H1 (cell line): ENCODE measurements around the gene C2orf42. TPM values are rescaled to one million over a fixed set of nuclear protein-coding genes. Genes with fewer than 3 reads are reported as not detected.

Experiments used
- CEBPB ChIP-seq: IDR thresholded peaks from 2 replicates; pipeline ENCODE4 v1.6.1; 2012; ENCODE audit warnings: low read depth, low read length
- CTBP2 ChIP-seq: IDR thresholded peaks from 2 replicates; pipeline ENCODE4 v1.7.0; 2011; ENCODE audit warnings: borderline replicate concordance, mild to moderate bottlenecking, moderate library complexity, mixed read lengths, low read length; ENCODE audit not compliant: insufficient read depth, insufficient read length
- NANOG ChIP-seq: IDR thresholded peaks from 2 replicates; pipeline ENCODE4 v1.6.1; 2011; ENCODE audit warnings: low read length, low read depth, mild to moderate bottlenecking, inconsistent platforms; ENCODE audit not compliant: insufficient read depth, poor library complexity, severe bottlenecking
- RAD21 ChIP-seq, 2 experiments: IDR thresholded peaks in 1 of 2; conservative IDR thresholded peaks in 1 of 2; 2 replicates each; pipeline ENCODE4 v1.6.1; 2011; ENCODE audit warnings: low read depth in 2 of 2, low read length in 2 of 2, improper control_type of control experiment in 1 of 2, inconsistent platforms in 1 of 2, mild to moderate bottlenecking in 1 of 2, moderate library complexity in 1 of 2
- RBBP5 ChIP-seq: IDR thresholded peaks from 2 replicates; pipeline ENCODE4 v1.7.1; 2012; ENCODE audit warnings: low read depth, mild to moderate bottlenecking, inconsistent platforms, low read length, moderate library complexity, borderline replicate concordance
- SIRT6 ChIP-seq: IDR thresholded peaks from one replicate; pipeline ENCODE4 v1.7.1; 2012; ENCODE audit warnings: low read length, inconsistent platforms
- SP1 ChIP-seq: IDR thresholded peaks from 2 replicates; pipeline ENCODE4 v1.6.1; 2011; ENCODE audit warnings: low read depth, low read length
- SP2 ChIP-seq: IDR thresholded peaks from 2 replicates; pipeline ENCODE4 v1.6.1; 2012; ENCODE audit warnings: mild to moderate bottlenecking, low read length, inconsistent platforms
- SRF ChIP-seq: IDR thresholded peaks from 2 replicates; pipeline ENCODE4 v1.6.1; 2011; ENCODE audit warnings: mild to moderate bottlenecking, low read depth, low read length, moderate library complexity
- TBP ChIP-seq: IDR thresholded peaks from 2 replicates; pipeline ENCODE4 v1.6.1; 2011; ENCODE audit warnings: low read depth, low read length, improper control_type of control experiment
- polyA plus RNA-seq, 7 experiments: library from polyadenylated mRNA; depleted of rRNA in 3 of 7; stranded (reverse) in 5 of 7; unstranded in 2 of 7; fragments of >200 nt in 5 of 7; fragments of 200-250 nt in 2 of 7; gene quantifications; 1 replicate in 5 of 7; 2 replicates in 1 of 7; 4 replicates in 1 of 7; pipeline versions ENCODE4 v1.2.1 to v1.2.3, GENCODE V29; 2011 to 2013; ENCODE audit warnings: missing spikeins in 2 of 7, mixed read lengths in 2 of 7
- total RNA-seq: library from RNA; stranded (reverse); fragmentation: NEBNext Ultra II Directional; extraction: Animal tissue kit (Norgen Biotek cat#: 25700); gene quantifications from 2 replicates; pipeline ENCODE4 v1.2.1, GENCODE V29; 2021
- TF ChIP-seq, protein P1 (sequence below): fragments of 300-600 bp; sonication (generic); IDR thresholded peaks from 2 replicates; pipeline ENCODE4 v1.7.1; 2012; ENCODE audit warnings: low read length, moderate library complexity, mild to moderate bottlenecking, inconsistent platforms; ENCODE audit not compliant: insufficient replicate concordance

C2orf42 gene
- total and polyA plus RNA-seq, 2 of the 8 experiments (the other 6 are each of a cell fraction or from before 2014, with no cell fraction given), result 3.9 to 10.7 TPM

DNA sequence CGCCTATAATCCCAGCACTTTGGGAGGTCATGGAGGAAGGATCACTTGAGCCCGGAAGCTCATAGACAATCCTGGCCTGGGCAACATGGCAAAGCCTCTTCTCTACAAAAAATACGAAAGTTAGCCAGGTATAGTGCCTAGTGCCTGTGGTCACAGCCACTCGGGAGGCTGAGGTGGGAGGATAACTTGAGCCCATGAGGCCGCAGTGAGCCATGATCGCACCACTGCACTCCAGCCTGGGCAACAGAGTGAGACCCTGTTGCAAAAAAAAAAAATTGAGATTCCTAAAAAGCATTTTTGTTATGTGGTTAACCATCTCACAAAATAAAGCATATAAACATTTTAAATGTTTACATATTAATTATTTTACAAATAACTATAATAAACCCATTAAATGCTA lies 89.6 kb downstream of the C2orf42 start (continued):
- TF ChIP-seq, protein P1, sequence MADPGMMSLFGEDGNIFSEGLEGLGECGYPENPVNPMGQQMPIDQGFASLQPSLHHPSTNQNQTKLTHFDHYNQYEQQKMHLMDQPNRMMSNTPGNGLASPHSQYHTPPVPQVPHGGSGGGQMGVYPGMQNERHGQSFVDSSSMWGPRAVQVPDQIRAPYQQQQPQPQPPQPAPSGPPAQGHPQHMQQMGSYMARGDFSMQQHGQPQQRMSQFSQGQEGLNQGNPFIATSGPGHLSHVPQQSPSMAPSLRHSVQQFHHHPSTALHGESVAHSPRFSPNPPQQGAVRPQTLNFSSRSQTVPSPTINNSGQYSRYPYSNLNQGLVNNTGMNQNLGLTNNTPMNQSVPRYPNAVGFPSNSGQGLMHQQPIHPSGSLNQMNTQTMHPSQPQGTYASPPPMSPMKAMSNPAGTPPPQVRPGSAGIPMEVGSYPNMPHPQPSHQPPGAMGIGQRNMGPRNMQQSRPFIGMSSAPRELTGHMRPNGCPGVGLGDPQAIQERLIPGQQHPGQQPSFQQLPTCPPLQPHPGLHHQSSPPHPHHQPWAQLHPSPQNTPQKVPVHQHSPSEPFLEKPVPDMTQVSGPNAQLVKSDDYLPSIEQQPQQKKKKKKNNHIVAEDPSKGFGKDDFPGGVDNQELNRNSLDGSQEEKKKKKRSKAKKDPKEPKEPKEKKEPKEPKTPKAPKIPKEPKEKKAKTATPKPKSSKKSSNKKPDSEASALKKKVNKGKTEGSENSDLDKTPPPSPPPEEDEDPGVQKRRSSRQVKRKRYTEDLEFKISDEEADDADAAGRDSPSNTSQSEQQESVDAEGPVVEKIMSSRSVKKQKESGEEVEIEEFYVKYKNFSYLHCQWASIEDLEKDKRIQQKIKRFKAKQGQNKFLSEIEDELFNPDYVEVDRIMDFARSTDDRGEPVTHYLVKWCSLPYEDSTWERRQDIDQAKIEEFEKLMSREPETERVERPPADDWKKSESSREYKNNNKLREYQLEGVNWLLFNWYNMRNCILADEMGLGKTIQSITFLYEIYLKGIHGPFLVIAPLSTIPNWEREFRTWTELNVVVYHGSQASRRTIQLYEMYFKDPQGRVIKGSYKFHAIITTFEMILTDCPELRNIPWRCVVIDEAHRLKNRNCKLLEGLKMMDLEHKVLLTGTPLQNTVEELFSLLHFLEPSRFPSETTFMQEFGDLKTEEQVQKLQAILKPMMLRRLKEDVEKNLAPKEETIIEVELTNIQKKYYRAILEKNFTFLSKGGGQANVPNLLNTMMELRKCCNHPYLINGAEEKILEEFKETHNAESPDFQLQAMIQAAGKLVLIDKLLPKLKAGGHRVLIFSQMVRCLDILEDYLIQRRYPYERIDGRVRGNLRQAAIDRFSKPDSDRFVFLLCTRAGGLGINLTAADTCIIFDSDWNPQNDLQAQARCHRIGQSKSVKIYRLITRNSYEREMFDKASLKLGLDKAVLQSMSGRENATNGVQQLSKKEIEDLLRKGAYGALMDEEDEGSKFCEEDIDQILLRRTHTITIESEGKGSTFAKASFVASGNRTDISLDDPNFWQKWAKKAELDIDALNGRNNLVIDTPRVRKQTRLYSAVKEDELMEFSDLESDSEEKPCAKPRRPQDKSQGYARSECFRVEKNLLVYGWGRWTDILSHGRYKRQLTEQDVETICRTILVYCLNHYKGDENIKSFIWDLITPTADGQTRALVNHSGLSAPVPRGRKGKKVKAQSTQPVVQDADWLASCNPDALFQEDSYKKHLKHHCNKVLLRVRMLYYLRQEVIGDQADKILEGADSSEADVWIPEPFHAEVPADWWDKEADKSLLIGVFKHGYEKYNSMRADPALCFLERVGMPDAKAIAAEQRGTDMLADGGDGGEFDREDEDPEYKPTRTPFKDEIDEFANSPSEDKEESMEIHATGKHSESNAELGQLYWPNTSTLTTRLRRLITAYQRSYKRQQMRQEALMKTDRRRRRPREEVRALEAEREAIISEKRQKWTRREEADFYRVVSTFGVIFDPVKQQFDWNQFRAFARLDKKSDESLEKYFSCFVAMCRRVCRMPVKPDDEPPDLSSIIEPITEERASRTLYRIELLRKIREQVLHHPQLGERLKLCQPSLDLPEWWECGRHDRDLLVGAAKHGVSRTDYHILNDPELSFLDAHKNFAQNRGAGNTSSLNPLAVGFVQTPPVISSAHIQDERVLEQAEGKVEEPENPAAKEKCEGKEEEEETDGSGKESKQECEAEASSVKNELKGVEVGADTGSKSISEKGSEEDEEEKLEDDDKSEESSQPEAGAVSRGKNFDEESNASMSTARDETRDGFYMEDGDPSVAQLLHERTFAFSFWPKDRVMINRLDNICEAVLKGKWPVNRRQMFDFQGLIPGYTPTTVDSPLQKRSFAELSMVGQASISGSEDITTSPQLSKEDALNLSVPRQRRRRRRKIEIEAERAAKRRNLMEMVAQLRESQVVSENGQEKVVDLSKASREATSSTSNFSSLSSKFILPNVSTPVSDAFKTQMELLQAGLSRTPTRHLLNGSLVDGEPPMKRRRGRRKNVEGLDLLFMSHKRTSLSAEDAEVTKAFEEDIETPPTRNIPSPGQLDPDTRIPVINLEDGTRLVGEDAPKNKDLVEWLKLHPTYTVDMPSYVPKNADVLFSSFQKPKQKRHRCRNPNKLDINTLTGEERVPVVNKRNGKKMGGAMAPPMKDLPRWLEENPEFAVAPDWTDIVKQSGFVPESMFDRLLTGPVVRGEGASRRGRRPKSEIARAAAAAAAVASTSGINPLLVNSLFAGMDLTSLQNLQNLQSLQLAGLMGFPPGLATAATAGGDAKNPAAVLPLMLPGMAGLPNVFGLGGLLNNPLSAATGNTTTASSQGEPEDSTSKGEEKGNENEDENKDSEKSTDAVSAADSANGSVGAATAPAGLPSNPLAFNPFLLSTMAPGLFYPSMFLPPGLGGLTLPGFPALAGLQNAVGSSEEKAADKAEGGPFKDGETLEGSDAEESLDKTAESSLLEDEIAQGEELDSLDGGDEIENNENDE, result no peak
- TF ChIP-seq NANOG (no peak), RAD21 (IDR thresholded peaks at IDR 0.05 in 1 of 2, conservative IDR thresholded peaks at IDR 0.05 in 1 of 2; ENCODE audit: low read depth in 2 of 2, low read length in 2 of 2) (no peak), RBBP5 (no peak), CTBP2 (no peak), SP2 (no peak), CEBPB (no peak), SIRT6 (no peak), SRF (no peak), TBP (no peak), SP1 (no peak)
